ENCODE results near the gene IL13. TPM values are rescaled to one million over a fixed set of nuclear protein-coding genes. Genes with fewer than 3 reads are reported as not detected.

The IL13 gene
- total RNA-seq, 4 donors from 2014 or later: not detected

- intact Hi-C loops (cut with DNase I; ENCODE audit: low total_unique reads): loop anchor here (10.0 kb wide), 1 partner anchor 922 kb away; the partner anchor contains the start of gene FSTL4
- no peak overlapping the region for H3K4me3 ChIP-seq (ENCODE audit: low read depth, poor library complexity, severe bottlenecking)
- no peak for TF ChIP-seq POLR2A (IDR thresholded peaks at IDR 0.05)
- DNase-seq (ENCODE audit: low spot score in 2 of 2): no peak
These were observed 34.6 kb downstream of the IL13 start for GRCh38 chr5:132692632-132692967.

GRCh38 chr5:132695956-132696355 lies 38.0 kb downstream of the IL13 start:
- no peak overlapping the region for H3K4me3 ChIP-seq (ENCODE audit: low read depth, poor library complexity, severe bottlenecking)
- TF ChIP-seq CTCF (IDR thresholded peaks at IDR 0.05): no peak
- no peak for TF ChIP-seq POLR2A (IDR thresholded peaks at IDR 0.05)
- no peak for DNase-seq (ENCODE audit: low spot score in 2 of 2)
- intact Hi-C loops (cut with DNase I; ENCODE audit: low total_unique reads): loop anchor here (10.0 kb wide), 1 partner anchor 919 kb away; the partner anchor contains the start of gene FSTL4
- 93% methylated on average over 4 of the region's 4 CpGs for WGBS, 2 donors

GRCh38 chr5:132704875-132705274 lies 46.9 kb downstream of the IL13 start:
- no peak for DNase-seq (ENCODE audit: low spot score in 2 of 2)
- TF ChIP-seq CTCF (IDR thresholded peaks at IDR 0.05) (no peak), POLR2A (IDR thresholded peaks at IDR 0.05) (no peak)
- WGBS, 2 donors: 94 to 100% methylated on average over 1 of the region's 1 CpG
- H3K4me3 ChIP-seq (ENCODE audit: low read depth, poor library complexity, severe bottlenecking): no peak overlapping the region
- intact Hi-C loops (cut with DNase I; ENCODE audit: low total_unique reads): no loop called here

GRCh38 chr5:132708645-132709044 lies 50.7 kb downstream of the IL13 start:
- DNase-seq (ENCODE audit: low spot score in 2 of 2): no peak
- H3K4me3 ChIP-seq (ENCODE audit: low read depth, poor library complexity, severe bottlenecking): no peak overlapping the region
- intact Hi-C loops (cut with DNase I; ENCODE audit: low total_unique reads): no loop called here
- TF ChIP-seq CTCF (IDR thresholded peaks at IDR 0.05) (no peak), POLR2A (IDR thresholded peaks at IDR 0.05) (no peak)

Other genes starting within 250 kb of the IL13 start
- 10 to 100 TPM in 3 of 4 donors, 1 to 10 TPM in 1; 9.6 to 15.0 (median 14.5) TPM for gene IRF1, start 167.4 kb upstream of the IL13 start, total RNA-seq
- not detected for gene IL5, start 114.7 kb upstream of the IL13 start, total RNA-seq
- gene RAD50, start 101.2 kb upstream of the IL13 start, total RNA-seq: 10 to 100 TPM; 21.7 to 37.1 (median 24.6) TPM
- not detected for gene IL4, start 15.8 kb downstream of the IL13 start, total RNA-seq
- 1 to 10 TPM; 4.9 to 7.7 (median 6.3) TPM for gene KIF3A, start 79.4 kb downstream of the IL13 start, total RNA-seq
- gene CCNI2, start 89.3 kb downstream of the IL13 start, total RNA-seq: under 1 TPM in 2 of 4 donors, not detected in 2; 0.49 to 0.74 TPM
- gene SEPTIN8, start 119.1 kb downstream of the IL13 start, total RNA-seq: 10 to 100 TPM; 70.0 to 99.6 (median 87.8) TPM
- gene SOWAHA, start 155.1 kb downstream of the IL13 start, total RNA-seq: 1 to 10 TPM in 1 of 4 donors, under 1 TPM in 3; 0.08 to 1.0 (median 0.79) TPM
- 1 to 10 TPM; 1.2 to 3.8 (median 2.2) TPM for gene SHROOM1, start 172.5 kb downstream of the IL13 start, total RNA-seq
- under 1 TPM; 0.17 to 0.44 (median 0.36) TPM for gene GDF9, start 208.3 kb downstream of the IL13 start, total RNA-seq
- gene UQCRQ, start 208.5 kb downstream of the IL13 start, total RNA-seq: 100 to 1,000 TPM in 2 of 4 donors, 10 to 100 TPM in 2; 56.0 to 122 (median 88.0) TPM
- 1 to 10 TPM in 2 of 4 donors, under 1 TPM in 1, not detected in 1; 0.84 to 2.0 (median 1.8) TPM for gene LEAP2, start 215.5 kb downstream of the IL13 start, total RNA-seq

Data from lower leg skin (tissue), 4 donors.